HG02852 (cell line): ENCODE results near the gene YAP1.
"Not testable (repeated sequence)": the region's sequence is repeated elsewhere in the genome, so short reads cannot be mapped to it uniquely, and the experiment has no call there.

Experiments used
- ATAC-seq: cut with Tn5 transposase; IDR thresholded peaks from one replicate; pipeline ENCODE4 v1.9.1; 2021; ENCODE audit warnings: mild to moderate bottlenecking, moderate library complexity; ENCODE audit not compliant: unreplicated experiment

Gene YAP1

GRCh38 chr11:102196351-102196750 lies 86.1 kb downstream of the YAP1 start:
- no peak for ATAC-seq

- ATAC-seq, result no peak
These were observed 86.6 kb downstream of the YAP1 start for GRCh38 chr11:102196816-102197215.

DNA sequence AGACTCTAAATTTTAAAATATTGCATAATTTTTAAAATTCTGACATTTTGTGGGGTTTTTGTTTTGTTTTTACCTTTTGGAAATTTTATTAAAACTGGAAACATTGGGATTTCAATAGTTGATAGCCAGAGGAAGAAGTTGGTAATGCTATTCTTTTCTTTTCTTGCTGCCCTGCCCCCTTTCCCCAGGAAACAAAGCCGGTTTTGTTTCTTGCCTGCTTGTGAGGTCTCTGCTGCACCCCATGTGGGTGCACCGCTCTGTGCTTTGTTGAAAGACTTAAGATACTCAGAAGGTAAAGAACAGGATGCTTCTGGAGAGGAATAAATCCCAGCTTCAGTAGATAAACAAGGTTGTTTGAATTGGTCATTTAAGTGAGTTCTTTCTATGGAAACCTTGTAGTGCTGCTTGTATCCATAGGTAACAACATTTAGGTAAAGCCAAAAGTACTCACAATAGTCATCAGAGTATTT lies 87.5 kb downstream of the YAP1 start:
- ATAC-seq, result no peak

DNA sequence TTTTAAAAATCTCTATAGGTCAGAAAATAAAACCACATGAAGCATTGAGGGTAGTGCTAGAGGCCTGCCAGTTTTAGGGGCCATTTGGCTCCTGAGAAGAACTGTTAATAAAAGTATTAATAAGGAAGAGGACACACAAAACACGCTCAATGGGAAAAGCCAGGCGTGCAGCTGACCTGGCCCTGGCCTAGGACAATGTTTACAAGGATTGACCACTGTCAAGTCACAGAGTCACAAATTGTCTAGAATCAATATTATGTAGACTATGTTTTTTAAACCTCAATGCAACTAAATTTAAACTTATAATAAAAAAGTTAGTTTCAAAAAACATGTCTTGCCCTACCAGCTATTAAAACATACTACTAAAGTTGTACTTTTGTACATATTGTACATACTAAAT lies 89.4 kb downstream of the YAP1 start:
- ATAC-seq, result no peak

DNA sequence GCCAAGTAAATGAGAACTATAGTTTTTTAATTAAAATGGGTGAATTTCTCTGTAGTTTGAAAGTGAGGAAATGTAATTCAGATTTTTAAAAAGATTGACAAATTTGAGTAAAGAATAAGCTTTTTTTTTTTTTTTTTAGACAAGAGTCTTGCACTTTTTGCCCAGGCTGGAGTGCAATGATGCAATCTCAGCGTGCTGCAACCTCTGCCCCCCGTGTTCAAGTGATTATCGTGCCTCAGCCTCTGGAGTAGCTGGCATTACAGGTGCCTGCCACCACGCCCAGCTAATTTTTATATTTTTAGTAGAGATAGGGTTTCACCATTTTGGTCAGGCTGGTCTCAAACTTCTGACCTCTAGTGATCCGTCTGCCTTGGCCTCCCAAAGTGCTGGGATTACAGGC lies 90.1 kb downstream of the YAP1 start:
- not testable (repeated sequence) for ATAC-seq

GRCh38 chr11:102201776-102202175 lies 91.5 kb downstream of the YAP1 start:
- no peak for ATAC-seq

DNA sequence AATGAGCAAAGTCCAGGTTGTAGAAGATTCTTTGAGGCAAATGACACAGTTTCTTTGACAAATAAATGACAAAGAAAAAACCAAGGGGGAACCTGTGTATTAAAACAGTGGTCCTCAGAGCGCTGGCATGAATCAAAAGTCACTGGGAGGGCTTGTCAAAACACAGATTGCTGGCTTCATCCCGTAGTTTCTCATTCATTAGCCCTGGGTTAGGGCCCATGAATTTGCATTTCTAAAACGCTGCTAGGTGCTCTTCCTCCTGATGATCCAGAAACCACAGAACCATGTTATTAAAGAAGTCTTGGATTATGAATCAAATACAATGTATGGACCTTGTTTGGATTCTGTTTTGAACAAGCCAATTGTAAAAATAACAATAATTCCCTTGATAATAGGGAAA lies 92.7 kb downstream of the YAP1 start:
- no peak for ATAC-seq

DNA sequence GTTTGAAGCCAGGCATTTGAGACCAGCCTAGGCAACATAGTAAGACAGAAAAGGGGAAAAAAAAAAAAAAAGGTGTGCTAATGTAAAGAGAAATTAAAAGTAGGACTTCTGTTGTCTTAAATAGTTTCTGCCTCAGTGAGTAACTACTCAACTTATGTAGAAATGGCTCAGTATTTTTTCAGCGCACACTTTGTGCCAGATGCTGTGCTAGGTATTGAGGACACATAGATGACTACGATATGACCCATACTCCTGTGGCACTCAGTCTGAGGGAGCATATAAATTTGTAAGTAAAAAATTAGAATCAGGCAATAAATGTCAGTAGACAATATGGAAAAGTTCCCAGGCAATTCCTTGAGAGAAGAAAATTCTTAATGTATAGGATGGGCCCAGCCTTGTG lies 93.9 kb downstream of the YAP1 start:
- ATAC-seq, result no peak

DNA sequence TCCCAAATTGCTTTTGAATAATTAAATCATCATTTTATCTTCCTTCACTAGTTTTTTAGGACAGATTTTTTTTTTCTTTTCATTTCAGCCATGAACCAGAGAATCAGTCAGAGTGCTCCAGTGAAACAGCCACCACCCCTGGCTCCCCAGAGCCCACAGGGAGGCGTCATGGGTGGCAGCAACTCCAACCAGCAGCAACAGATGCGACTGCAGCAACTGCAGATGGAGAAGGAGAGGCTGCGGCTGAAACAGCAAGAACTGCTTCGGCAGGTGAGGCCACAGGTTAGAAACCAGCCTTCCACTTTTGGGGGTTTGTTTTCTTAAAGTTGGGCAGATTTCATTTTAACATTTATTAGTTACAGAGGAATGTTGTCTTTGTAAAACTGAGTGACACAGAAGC lies 95.6 kb downstream of the YAP1 start:
- ATAC-seq, result no peak

GRCh38 chr11:102208835-102209234 lies 98.6 kb downstream of the YAP1 start:
- ATAC-seq, result no peak

GRCh38 chr11:102214623-102215022 lies 104.4 kb downstream of the YAP1 start:
- ATAC-seq, result no peak

- no peak for ATAC-seq
These were observed 106.3 kb downstream of the YAP1 start for GRCh38 chr11:102216433-102217075.

- no peak for ATAC-seq
These were observed 110.7 kb downstream of the YAP1 start for GRCh38 chr11:102220728-102221467.

DNA sequence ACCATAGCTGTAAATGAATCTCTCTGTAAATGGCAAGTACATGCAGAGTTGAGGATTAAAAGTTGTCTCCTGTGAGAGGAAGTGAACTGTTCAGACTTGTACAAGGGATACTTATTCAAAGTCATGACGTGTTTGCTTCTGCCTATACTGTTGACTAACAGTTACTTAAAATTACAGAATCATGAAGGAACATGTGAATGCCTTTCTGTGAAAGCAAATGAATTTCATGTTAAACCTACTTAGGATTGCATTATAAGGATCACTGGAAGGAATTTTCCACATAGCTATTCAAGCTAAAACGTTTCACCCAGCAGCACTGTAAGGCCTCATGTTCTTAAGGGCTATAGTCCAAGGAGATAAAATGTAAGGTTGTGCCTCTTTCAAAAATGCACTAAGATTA lies 113.6 kb downstream of the YAP1 start:
- ATAC-seq, result no peak

DNA sequence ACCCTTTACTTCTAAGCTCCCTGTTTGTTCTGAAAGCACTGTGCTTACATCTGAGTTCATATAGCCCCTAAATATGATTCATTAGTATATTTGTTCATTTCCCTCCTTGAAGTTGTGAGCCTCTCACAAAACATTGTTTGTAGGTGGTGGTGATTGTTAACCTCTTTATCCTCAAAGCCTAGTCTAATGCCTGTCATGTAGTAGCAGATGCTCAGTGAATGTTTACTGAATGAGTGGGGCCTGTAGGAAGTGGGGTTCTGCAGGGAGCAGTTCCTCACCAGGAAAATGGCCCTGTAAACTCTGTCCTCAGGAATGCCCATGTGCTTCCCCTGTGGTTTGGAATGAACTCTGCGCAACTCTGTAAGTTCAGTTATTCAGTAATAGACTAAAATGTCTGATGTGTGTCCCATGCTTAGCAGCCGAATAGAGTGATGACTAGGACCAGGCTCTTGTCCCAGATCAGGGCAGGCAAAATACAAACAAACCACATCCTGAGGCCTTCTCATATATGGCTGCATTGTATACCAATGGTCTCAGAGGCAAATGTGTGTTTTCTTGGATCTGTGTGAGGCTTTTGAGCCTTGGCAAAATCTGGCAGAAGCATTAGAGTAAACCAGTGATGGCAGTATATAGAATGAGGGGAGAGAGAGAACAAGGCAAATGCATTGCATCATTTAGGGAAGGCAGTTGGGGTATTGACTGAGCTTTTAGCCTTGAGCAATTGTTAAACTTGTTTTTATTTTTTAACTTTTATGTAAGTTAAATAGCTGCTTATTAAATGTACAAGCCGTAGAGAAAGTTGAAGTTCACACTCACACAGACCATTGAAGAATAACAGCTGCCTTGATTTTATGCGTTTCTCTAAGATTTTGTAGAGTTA lies 115.7 kb downstream of the YAP1 start:
- no peak for ATAC-seq

DNA sequence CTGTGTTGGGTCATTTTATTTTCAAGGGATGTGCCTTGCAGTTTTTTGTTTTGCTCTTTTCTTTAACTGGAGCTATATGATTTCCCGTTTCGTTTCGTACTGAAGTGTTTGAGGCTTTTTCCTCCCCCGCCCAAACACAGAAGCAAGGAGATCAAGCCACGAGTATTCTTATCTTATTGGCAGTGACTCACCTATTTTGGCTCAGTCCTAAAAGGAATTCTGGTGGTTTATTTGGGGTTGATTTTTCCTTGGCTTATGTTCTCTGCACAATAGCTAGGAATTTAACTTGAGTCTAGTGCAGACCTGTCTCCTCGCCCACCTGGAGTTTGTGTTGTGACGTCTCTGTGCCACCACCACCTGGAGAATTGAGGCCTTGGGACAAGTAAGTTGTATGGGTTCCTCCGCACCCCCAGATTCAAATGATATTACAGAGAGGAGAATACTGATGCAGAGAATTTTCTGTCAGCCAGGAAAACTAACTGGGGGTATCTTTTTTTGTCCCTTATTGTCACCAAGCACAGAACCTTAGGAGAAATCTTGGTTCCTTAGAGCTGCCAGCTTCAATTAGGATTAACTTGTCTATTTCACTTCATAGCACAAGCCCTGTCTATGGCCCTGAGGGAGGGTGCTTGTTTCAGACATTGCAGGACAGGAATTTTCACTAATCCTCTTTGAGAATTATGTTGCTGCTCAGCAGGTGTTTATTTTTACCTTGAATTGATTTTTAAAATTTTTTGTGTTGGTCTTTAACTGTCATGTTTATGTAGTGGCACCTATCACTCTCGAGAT lies 116.6 kb downstream of the YAP1 start:
- ATAC-seq, result no peak

DNA sequence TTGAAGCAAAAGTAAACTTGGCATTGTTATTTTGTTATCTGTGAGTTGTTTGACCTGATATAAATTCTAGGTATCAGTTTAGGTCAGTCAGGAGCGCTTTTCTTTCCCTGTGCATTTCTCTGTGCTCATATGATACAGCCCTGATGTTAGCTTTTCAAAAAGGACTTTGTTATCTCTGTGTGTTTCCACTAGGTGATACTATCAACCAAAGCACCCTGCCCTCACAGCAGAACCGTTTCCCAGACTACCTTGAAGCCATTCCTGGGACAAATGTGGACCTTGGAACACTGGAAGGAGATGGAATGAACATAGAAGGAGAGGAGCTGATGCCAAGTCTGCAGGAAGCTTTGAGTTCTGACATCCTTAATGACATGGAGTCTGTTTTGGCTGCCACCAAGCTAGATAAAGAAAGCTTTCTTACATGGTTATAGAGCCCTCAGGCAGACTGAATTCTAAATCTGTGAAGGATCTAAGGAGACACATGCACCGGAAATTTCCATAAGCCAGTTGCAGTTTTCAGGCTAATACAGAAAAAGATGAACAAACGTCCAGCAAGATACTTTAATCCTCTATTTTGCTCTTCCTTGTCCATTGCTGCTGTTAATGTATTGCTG lies 119.4 kb downstream of the YAP1 start:
- no peak for ATAC-seq

GRCh38 chr11:102230186-102230585 lies 119.9 kb downstream of the YAP1 start:
- ATAC-seq, result no peak

- ATAC-seq, result no peak
These were observed 120.7 kb downstream of the YAP1 start for GRCh38 chr11:102230911-102231310.

- no peak for ATAC-seq
These were observed 124.7 kb downstream of the YAP1 start for GRCh38 chr11:102234779-102235439.
